NCI-H226 (cell line): ENCODE measurements around the gene ATP8B4.
"Not testable (repeated sequence)": the region's sequence is repeated elsewhere in the genome, so short reads cannot be mapped to it uniquely, and the experiment has no call there.

Source experiments
- DNase-seq: peaks from one replicate; pipeline ENCODE4 v3.0.0-alpha.2; 2015

The ATP8B4 gene

GRCh38 chr15:50119063-50120040 is at the start of gene ATP8B4:
Gene ATP8B4, minus strand, starts transcription at chr15:50119233. Its CDS starts 12,267 bp downstream, at chr15:50106966.
- DNase-seq: no peak

GRCh38 chr15:50168379-50168778 is 49.3 kb upstream of the ATP8B4 start:
- no peak for DNase-seq

- no peak for DNase-seq
Measured at GRCh38 chr15:50167110-50167509, 48.1 kb upstream of the ATP8B4 start.

- DNase-seq: peak; percentile 92
Measured at GRCh38 chr15:50166216-50166615, 47.2 kb upstream of the ATP8B4 start.

GRCh38 chr15:50164458-50164857 is 45.4 kb upstream of the ATP8B4 start:
- no peak for DNase-seq

- no peak for DNase-seq
Measured at GRCh38 chr15:50163719-50164410, 44.8 kb upstream of the ATP8B4 start.

- peak; percentile 78 for DNase-seq
Measured at GRCh38 chr15:50162969-50163718, 44.1 kb upstream of the ATP8B4 start.

GRCh38 chr15:50158236-50158635 is 39.2 kb upstream of the ATP8B4 start:
- not testable (repeated sequence) for DNase-seq

GRCh38 chr15:50151476-50151875 is 32.4 kb upstream of the ATP8B4 start:
- DNase-seq: no peak

GRCh38 chr15:50150851-50151250 is 31.8 kb upstream of the ATP8B4 start:
- no peak for DNase-seq

GRCh38 chr15:50150349-50150748 is 31.3 kb upstream of the ATP8B4 start:
- no peak for DNase-seq

- DNase-seq: no peak
Measured at GRCh38 chr15:50149090-50149489, 30.1 kb upstream of the ATP8B4 start.

- peak; percentile 85 for DNase-seq
Measured at GRCh38 chr15:50148362-50148963, 29.4 kb upstream of the ATP8B4 start.

- DNase-seq: no peak
Measured at GRCh38 chr15:50146632-50147031, 27.6 kb upstream of the ATP8B4 start.

GRCh38 chr15:50145451-50145872 is 26.4 kb upstream of the ATP8B4 start:
- DNase-seq: peak; percentile 73

GRCh38 chr15:50144341-50145120 is 25.5 kb upstream of the ATP8B4 start:
- DNase-seq: no peak

- DNase-seq: no peak
Measured at GRCh38 chr15:50143255-50143860, 24.3 kb upstream of the ATP8B4 start.

GRCh38 chr15:50141856-50142255 is 22.8 kb upstream of the ATP8B4 start:
- no peak for DNase-seq

- no peak for DNase-seq
Measured at GRCh38 chr15:50140983-50141382, 21.9 kb upstream of the ATP8B4 start.

- no peak for DNase-seq
Measured at GRCh38 chr15:50140098-50140497, 21.1 kb upstream of the ATP8B4 start.

GRCh38 chr15:50138391-50138790 is 19.4 kb upstream of the ATP8B4 start:
- DNase-seq: no peak
